Activated CD4-positive, alpha-beta T cell treated with anti-CD3 and anti-CD28 coated beads, Interleukin-2, Interleukin-6, amounts not matched to agents 100 ng/mL and 50 ng/mL, durations not matched to agents 16 hours and 8 hours (primary cell): ENCODE data around the gene SPTBN4.
"Not testable (repeated sequence)": the region's sequence is repeated elsewhere in the genome, so short reads cannot be mapped to it uniquely, and the experiment has no call there.

Source experiments
- DNase-seq: peaks from one replicate; pipeline ENCODE4 v3.0.0-alpha.2; 2020

The SPTBN4 gene

DNA sequence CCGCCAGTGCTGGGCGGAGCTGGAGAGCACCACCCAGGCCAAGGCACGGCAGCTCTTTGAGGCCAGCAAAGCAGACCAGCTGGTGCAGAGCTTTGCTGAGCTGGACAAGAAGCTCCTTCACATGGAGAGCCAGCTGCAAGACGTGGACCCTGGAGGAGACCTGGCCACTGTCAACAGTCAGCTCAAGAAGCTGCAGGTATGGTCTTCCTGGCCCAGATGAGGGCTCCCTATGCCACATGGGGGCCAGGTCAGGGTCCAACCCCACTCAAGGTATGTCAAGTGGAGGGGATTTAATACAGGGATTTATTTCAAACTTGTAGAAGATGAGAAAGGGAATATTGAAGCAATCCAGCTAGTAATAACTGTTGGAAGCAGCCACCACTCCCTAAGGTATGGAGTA lies 67.3 kb downstream of the SPTBN4 start:
- DNase-seq = no peak

DNA sequence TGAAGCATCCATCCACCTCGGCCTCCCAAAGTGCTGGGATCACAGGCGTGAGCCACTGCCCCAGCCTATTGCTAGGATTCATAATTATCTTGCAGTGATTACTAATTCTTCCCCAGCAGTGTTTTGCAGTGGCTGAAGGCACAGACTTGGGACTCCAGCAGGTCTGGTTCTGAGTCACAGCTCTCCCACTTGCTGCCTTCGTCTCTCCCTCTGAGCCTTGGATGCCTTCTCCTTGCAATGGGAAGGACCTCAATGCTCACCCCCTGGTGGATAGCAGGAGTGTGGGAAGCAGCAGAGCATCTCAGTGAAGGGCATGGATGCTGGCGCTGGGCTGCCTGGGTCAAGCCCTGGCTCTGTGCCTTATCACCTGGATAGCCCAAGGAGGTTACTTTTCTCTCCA lies 72.3 kb downstream of the SPTBN4 start:
- no peak for DNase-seq

DNA sequence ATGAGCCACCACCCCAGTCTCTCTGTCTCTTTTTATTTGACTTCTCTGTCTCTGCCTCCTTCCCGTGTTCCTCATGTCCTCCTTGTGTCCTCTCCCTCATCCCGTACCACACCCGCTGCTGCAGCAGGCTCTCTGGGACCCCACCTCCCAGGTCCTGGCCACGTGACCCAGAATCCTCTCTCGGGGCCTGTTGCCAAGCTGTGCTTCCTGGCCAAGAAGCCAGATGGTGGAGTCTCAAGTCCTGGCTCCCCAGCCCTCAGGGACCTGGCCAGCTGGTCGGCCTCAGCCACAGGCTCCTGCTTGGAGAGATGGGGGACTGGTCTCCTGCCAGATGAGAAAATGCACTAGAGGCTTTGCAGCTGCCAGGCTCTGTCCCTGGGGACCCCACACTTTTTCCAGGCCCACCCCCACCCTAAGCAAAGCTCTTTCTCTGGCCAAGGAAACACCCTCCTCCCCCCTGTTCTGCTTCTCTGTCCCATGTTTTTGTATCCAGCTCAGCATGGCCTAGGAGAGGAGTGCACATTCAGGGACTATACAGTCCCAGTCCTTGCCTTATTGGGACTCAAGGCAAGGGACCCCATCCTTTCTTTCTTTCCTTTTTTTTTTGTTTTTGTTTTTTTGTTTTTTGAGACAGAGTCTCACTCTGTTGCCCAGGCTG lies 75.5 kb downstream of the SPTBN4 start:
- no peak for DNase-seq

DNA sequence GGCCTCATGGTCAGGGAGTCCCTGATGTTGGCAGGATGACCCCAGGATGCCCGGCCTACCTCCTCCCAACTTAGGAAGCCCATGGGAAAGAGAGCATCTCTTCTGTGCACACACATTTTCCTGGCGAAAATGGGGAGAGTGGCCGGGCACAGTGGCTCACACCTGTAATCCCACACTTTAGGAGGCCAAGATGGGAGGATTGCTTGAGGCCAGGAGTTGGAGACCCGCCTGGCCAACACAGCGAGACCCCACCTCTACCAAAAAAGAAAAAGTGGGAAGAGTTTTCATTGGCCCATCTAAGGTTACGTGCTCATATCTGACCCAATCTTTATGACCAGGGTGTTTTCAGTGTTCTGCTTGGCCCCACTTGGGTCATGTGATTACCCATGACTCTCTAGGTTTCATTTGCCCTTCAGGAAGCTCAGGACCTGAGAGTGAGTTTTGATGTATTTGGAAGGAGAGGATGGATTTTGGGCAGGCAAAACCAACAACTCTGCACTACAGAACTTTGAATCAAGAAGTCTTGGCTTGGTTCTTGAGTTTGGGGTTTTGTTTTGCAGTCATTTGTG lies 76.3 kb downstream of the SPTBN4 start:
- no peak for DNase-seq

DNA sequence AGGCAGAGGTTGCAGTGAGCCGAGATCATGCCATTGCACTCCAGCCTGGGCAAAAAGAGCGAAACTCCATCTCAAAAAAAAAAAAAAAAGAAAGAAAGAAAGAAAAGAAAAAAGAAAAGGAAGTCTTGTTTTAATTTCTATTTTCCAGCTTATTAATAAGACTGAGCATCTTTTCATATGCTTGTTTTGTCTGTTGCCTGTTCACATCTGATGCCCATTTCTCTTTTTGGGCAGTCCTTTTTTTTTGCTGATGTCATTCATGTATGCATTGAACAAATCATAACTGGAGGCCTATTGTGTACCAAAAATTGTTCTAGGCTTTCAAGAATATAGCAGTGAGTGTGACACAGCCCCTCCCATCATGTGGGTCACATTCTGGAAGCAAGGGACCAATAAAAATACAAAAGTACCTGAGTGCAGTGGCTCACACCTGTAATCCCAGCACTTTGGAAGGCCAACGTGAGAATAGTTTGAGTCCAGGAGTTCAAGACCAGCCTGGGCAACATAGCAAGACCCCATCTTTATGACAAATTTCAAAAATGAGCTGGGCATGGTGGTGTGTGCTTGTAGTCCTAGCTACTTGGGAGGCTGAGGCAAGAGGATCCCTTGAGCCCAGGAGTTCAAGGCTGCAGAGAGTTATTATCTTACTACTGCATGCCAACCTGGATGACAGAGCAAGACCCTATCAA lies 79.5 kb downstream of the SPTBN4 start:
- not testable (repeated sequence) for DNase-seq

DNA sequence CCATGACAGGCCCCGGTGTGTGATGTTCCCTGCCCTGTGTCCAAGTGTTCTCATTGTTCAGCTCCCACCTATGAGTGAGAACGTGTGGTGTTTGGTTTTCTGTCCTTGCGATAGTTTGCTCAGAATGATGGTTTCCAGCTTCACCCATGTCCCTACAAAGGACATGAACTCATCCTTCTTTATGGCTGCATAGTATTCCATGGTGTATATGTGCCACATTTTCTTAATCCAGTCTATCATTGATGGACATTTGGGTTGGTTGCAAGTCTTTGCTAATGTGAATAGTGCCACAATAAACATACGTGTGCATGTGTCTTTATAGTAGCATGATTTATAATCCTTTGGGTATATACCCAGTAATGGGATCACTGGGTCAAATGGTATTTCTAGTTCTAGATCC lies 80.4 kb downstream of the SPTBN4 start:
- DNase-seq = not testable (repeated sequence)

DNA sequence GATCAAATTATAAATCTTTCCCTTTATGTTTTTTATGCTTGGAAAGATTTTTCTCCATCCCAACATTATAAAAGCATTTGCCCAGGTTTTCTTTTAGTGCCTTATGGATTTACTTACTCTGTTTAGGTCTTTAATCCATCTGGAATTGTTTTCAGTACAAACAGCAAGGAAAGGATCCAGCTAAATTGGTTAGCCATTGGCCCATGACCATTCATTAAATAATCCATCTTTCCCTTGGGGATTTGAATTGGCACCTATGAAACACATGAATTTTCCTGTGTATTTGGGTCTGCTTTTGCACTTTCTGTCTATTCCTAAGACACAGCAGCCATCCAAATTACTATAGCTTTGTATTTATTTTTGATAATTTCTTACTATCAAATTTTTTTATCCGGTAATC lies 81.0 kb downstream of the SPTBN4 start:
- DNase-seq = no peak

DNA sequence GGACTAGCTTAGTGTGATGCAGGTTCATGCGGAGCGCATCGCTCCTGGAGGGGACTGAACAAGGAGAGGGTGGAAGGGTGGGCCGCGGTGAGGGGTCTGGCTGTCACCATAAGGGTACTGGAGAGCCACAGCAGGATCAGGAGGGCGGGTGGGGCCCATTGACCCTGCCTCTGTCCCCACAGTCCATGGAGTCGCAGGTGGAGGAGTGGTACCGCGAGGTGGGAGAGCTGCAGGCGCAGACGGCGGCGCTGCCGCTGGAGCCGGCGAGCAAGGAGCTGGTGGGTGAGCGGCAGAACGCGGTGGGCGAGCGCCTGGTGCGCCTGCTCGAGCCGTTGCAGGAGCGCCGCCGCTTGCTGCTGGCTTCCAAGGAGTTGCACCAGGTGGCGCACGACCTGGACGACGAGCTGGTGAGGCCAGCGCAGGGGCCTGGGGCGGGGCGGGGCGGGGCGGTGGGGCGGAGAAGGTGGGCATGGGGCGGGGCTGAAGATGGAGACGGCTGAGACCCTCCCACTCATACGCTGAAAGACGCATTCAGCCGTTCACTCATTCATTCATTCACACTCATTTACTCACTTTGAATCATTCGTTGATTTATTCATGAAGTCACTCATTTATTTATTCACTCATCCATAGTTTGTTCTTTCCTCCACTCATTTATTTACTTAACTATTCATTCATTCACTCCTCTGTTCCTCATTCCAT lies 82.4 kb downstream of the SPTBN4 start:
- peak; percentile 73 for DNase-seq

DNA sequence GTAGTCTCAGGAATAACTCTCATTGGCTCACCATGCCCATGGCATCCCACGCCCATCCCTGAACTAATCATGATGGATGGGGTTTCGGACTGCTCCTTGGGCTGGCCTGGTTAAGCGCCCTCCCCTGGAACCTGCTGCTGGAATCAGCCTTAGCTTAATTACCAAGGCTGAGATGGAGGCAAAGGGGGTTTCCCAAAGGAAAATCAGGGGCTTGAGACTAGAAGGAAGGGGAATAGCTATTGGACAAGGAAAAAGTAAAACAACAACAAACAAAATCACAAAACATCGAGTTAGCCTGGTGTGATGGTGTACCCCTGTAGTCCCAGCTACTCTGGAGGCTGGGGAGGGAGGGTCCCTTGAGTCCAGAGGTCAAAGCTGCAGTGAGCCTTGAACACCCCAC lies 84.2 kb downstream of the SPTBN4 start:
- no peak for DNase-seq

DNA sequence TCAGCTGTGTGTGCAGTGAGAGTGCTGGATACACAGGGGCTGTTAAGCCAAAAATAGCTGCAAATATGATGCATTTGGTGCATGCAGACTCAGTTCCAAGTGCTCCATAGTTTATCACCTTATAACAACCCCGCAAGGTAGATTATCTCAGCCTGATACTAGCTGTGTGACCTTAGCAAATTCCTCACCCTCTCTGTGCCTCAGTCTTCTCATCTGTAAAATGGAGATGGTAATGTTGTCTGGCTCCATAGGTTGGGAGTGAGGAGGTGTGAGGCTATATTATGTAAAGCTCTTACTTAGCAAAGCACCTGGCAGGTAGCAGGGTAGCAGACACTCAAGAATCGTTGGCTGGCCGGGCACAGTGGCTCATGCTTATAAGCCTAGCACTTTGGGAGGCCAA lies 86.0 kb downstream of the SPTBN4 start:
- no peak for DNase-seq

DNA sequence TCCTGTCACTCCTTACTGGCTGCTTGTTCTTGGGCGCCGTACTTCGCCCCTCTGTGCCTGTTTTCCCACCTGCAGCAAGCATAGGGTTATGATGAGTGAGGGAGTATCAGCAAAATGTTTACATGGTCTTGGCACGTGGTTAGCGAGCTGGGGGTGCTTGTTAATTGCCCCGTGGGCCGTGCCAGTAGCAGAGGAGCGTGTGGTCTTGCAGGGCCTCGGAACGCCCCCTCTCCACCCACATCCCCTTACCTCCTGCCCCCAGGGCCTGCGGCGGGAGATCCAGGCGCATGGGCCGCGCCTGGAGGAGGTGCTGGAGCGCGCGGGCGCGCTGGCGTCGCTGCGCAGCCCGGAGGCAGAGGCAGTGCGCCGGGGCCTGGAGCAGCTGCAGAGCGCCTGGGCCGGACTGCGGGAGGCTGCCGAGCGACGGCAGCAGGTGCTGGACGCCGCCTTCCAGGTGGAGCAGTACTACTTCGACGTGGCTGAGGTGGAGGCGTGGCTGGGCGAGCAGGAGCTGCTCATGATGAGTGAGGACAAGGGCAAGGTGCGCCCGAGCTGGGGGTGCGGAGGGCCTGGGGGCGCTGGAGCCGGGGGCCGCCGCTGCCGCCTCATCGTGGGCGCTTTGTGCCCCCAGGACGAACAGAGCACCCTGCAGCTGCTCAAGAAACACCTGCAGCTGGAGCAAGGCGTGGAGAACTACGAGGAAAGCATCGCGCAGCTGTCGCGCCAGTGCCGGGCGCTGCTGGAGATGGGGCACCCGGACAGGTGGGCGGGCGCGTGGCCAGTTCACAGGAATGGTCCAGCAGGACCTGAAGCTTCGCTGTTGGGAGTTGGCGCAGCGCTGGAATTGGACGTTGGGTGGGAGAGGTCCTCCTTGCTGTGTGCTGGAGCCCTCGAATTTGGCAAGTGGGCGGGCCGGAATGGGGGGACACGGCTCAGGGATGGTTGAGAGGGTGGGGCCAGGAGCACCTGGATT lies 87.4 kb downstream of the SPTBN4 start:
- DNase-seq = no peak

DNA sequence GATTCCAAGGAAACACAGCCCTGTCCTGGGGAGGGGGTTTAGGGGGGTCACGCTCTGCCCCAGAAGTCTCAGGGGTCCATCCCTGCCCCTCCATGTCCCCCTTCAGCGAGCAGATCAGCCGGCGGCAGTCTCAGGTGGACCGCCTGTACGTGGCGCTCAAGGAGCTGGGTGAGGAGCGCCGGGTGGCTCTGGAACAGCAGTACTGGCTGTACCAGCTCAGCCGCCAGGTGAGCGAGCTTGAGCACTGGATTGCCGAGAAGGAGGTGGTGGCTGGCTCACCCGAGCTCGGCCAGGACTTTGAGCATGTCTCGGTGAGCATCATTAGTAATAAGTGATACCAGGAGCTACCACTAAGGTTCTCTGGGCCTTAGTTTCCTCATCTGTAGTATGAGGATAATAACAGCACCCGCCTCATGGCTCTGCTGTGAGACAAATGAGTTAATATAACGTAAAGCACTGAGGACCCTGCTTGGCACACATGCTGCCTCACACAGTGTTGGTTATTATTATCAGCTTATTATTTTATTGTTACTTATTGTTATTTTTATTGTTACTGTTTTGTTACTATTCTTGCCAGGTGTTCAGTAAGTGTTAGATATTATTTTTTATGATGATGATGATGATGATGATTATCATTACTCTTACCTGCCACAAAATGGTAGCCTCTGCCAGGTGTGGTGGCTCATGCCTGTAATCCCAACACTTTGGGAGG lies 89.3 kb downstream of the SPTBN4 start:
- no peak for DNase-seq

DNA sequence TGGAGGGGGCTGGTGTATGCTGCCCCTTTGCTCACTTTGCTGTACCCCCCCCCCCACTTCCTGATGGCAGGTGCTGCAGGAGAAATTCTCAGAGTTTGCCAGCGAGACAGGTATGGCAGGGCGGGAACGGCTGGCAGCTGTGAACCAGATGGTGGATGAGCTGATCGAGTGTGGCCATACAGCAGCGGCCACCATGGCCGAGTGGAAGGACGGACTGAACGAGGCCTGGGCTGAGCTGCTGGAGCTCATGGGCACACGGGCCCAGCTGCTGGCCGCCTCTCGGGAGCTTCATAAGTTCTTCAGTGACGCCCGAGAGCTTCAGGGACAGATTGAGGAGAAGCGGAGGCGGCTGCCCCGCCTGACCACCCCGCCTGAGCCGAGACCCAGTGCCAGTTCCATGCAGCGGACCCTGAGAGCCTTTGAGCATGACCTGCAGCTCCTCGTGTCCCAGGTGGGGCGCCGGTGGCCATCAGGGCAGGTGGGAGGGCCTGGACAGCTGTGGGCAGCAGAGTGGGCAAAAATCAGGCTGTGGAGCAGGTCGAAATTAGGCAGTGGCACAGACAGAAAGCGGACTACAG lies 90.2 kb downstream of the SPTBN4 start:
- DNase-seq = no peak

DNA sequence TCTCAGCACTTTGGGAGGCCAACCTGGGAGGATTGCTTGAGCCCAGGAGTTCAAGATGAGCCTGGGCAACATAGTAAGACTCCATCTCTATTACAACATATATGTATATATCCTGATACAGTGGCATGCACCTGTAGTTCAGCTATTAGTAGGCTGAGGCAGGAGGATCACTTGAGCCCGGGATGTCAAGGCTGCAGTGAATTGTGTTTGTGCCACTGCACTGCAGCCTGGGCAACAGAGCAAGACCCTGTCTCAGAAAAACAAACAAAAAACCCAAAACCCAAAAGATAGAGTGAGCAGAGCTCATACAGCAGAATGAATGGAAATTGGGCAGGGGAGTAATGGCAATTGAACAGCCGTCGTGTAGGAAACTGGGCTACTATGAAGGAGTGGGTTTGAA lies 92.6 kb downstream of the SPTBN4 start:
- DNase-seq = no peak

DNA sequence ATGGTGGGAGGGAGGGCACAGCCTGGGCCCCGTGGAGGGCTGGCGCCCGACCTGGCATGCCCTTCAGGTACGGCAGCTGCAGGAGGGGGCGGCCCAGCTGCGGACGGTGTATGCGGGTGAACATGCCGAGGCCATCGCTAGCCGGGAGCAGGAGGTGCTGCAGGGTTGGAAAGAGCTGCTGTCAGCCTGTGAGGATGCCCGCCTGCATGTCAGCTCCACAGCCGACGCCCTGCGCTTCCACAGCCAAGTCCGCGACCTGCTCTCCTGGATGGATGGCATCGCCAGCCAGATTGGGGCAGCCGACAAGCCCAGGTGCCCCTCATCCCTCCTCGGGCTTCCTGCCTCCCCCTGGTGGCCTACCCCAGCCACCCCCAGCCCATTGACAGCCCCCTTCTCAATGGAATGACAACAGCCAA lies 93.3 kb downstream of the SPTBN4 start:
- DNase-seq = no peak

DNA sequence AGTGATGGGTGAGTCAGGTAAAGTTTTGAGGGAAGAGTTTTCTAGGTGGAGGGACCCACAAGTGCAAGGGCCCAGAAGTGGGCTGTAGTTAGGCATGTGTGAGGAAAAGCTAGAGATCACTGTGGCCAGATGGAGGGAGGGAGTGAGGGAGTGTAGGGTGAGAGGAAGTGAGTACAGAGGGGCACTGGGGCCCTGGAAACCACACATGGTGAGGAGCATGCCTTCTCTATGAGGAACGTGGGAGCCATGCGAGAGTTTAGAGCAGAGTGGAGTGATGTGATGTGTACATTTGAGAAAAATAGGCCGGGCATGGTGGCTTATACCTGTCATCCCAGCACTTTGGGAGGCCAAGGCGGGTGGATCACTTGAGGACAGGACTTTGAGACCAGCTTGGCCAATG lies 95.1 kb downstream of the SPTBN4 start:
- DNase-seq = no peak

DNA sequence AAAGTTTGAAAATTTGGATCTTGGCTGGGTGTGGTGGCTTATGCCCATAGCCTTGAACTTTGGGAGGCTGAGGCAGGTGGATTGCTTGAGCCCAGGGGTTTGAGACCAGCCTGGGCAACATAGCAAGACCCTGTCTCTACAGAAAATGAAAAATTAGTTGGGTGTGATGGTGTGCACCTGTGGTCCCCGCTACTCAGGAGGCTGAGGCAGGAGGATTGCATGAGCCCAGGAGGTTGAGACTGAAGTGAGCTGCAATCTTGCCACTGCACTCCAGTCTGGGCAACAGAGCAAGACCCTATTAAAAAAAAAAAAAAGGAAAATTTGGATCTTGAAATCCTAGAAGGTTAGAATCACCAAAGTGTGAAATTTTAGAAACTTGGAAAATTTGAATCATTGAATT lies 97.7 kb downstream of the SPTBN4 start:
- not testable (repeated sequence) for DNase-seq

DNA sequence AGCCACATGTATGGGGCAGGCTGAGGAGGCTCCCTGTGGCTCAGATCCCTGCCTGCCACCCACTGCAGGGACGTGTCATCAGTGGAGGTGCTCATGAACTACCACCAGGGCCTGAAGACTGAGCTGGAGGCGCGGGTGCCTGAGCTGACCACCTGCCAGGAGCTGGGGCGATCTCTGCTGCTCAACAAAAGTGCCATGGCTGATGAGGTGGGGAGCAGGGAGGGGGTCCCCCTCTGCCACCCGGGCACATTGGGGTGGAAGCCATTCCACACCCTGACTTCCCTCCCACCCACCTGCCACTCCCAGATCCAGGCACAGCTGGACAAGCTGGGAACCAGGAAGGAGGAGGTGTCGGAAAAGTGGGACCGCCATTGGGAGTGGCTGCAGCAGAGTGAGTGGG lies 98.6 kb downstream of the SPTBN4 start:
- no peak for DNase-seq

DNA sequence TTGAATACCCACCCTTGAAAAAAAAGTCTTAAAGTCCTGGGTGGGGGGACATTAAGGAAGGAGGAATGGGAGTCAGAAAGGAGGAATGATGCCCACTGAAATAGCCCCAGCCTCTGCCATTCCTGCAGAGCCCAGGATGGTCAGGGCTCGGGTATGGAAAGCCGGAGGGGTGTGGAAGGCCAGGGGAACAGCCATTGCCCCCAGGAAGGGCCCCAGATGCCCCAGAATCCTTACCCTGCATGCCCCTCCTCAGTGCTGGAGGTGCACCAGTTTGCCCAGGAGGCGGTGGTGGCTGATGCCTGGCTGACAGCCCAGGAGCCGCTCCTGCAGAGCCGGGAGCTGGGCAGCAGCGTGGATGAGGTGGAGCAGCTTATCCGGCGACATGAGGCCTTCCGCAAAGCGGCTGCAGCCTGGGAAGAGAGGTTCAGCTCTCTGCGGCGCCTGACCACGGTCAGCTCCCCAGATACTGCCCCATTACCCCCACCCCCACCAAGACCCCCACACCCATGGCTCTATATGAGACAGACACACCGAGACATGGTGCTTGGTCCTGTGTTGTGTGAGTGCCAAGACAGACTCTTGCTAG lies 99.2 kb downstream of the SPTBN4 start:
- no peak for DNase-seq

DNA sequence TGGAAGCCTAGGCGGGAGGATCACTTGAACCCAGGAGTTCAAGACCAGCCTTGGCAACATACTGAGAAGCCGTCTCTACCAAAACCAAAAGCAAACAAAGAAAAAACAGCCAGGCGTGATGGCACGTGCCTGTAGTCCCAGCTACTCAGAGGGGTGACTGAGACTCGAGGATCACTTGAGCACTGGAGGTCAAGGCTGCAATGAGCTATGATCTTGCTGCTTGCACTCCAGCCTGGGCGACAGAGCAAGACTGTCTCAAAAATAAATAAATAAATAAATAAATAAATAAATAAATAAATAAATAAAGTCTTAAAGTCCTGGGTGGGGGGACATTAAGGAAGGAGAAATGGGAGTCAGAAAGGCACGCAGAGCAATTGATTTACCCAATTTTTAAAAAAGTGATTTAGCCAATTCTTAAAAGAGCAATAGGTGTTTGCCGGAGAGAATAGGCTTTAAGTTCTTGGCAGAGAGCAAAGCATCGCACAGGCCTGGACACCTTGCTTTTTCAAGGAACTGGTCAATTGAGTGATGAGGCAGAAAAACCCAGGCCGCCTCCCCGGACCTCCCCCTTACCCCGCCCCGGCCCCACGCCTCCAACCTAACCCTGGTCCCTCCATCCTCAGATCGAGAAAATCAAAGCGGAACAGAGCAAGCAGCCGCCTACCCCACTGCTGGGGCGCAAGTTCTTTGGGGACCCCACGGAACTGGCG lies 100.4 kb downstream of the SPTBN4 start:
- no peak for DNase-seq
